Measurements from ENCODE around the gene ERCC5. TPM values are rescaled to one million over a fixed set of nuclear protein-coding genes. Genes with fewer than 3 reads are reported as not detected.

ERCC5 gene
- total and polyA plus RNA-seq, 2 of the 8 experiments (the other 6 are each of a cell fraction or from before 2014, with no cell fraction given) = 3.8 to 24.4 TPM

- Histone ChIP-seq H4K8ac (ENCODE audit: extremely low read depth, insufficient read depth, low read length) (no peak overlapping the region), H3K4me2 (ENCODE audit: insufficient read depth in 1 of 2, low read depth in 2 of 2, low read length in 2 of 2) (no peak overlapping the region), H2BK5ac (ENCODE audit: low read depth, low read length) (no peak overlapping the region), H2AK5ac (ENCODE audit: low read depth, low read length) (no peak overlapping the region), H3K4me1 (replicated peaks in 1 of 4; ENCODE audit: control insufficient read depth in 3 of 4, insufficient read depth in 4 of 4, low read length in 3 of 4) (no peaks in the 10 kb centered on the region), H2BK20ac (ENCODE audit: low read length) (no peak overlapping the region), H2BK12ac (ENCODE audit: low read depth, low read length) (no peak overlapping the region), H3K9me3 (ENCODE audit: insufficient read depth in 2 of 2, low read depth in 1 of 2, low read length in 1 of 2) (no peaks in the 10 kb centered on the region), H2AFZ (ENCODE audit: low read length) (no peak overlapping the region), H3K18ac (ENCODE audit: extremely low read depth, low read length) (no peak overlapping the region), H3K14ac (ENCODE audit: insufficient read length) (no peak overlapping the region), H3K27me3 (replicated peaks in 1 of 4; ENCODE audit: control insufficient read depth in 3 of 4, extremely low read depth in 1 of 4, insufficient read depth in 3 of 4, low read length in 3 of 4) (no peaks in the 10 kb centered on the region), H4K91ac (replicated peaks; ENCODE audit: insufficient read length, low read length) (no peak overlapping the region), H2BK120ac (replicated peaks; ENCODE audit: low read depth, low read length) (no peak overlapping the region), H3K23me2 (ENCODE audit: low read depth, low read length) (no peaks in the 10 kb centered on the region), H4K5ac (ENCODE audit: insufficient read length, low read depth, low read length) (no peak overlapping the region), H3K4me3 (ENCODE audit: extremely low read depth in 1 of 4, insufficient read depth in 2 of 4, low read depth in 3 of 4, low read length in 4 of 4) (no peak overlapping the region), H3K36me3 (ENCODE audit: control insufficient read depth in 2 of 4, insufficient read depth in 4 of 4, low read length in 3 of 4) (peaks cover 0 to 18% (median 6%) of the 10 kb centered on the region in 4 experiments; a peak in 4 of 8 replicates), H2BK15ac (ENCODE audit: low read length) (no peak overlapping the region), H4K20me1 (replicated peaks in 1 of 2; ENCODE audit: control insufficient read depth in 1 of 2, insufficient read depth in 2 of 2, low read length in 2 of 2) (no peaks in the 10 kb centered on the region), H3K27ac (ENCODE audit: low read depth, low read length) (no peak overlapping the region), H3K79me2 (ENCODE audit: control insufficient read depth in 1 of 2, insufficient read depth in 2 of 2, low read length in 2 of 2) (no peaks in the 10 kb centered on the region), H3K56ac (replicated peaks; ENCODE audit: insufficient read length, low read depth, low read length) (no peak overlapping the region), H3K9ac (replicated peaks in 1 of 4; ENCODE audit: extremely low read depth in 1 of 4, low read depth in 3 of 4, low read length in 3 of 4) (no peak overlapping the region), H3K79me1 (ENCODE audit: low read depth, low read length) (no peaks in the 10 kb centered on the region), H3K23ac (ENCODE audit: insufficient read length) (no peak overlapping the region), H3K4ac (replicated peaks; ENCODE audit: insufficient read length, low read depth, low read length) (no peak overlapping the region)
- DNase-seq (ENCODE audit: low read depth in 1 of 2, low spot score in 2 of 2) (no peak), FAIRE-seq (no peak)
- ChIA-PET POLR2A (ENCODE audit: partially characterized antibody) (no interaction called here), CTCF (ENCODE audit: partially characterized antibody) (interaction anchor here (0.6 to 1.8 kb wide), 3 partner anchors 16 to 486 kb away, joined by 3 to 8 read pairs (median 5); no protein-coding TSS in a partner anchor)
- WGBS, 2 experiments (ENCODE audit: extremely low coverage in 1 of 2, insufficient coverage in 1 of 2, insufficient read length in 1 of 2, insufficient replicate concordance in 2 of 2, low coverage in 1 of 2, low lambda C conversion rate in 2 of 2, missing lambda C conversion rate in 1 of 2) = 93% methylated on average over 7 of the region's 7 CpGs; no CpG with 5 or more reads in 1 of the 2 experiments
- TF ChIP-seq RXRA (IDR thresholded peaks at IDR 0.05; ENCODE audit: insufficient read depth, low read depth, low read length) (no peak), KDM4A (IDR thresholded peaks at IDR 0.05; ENCODE audit: low read depth, low read length, severe bottlenecking) (no peak)
These were observed 8.8 kb downstream of the ERCC5 start for GRCh38 chr13:102854675-102855074.
